ENCODE results near the gene VILL.

DNA sequence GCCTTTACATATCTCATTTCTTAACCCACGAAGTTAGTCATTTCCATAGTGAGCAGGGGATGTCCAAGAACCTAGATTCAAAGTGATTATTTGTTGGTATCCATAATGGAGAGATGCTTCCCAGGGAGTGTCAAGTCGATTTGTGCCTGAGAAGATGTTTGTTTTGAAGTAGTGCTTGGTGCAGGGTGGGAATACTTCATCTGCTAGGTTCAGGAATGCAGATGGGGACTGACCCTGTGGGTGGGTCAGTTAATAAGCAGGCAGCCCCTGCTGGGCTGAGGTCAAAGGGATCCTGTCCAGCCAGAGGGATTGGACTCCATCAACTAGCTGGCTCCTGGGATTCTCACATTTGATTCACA, 44.1 kb upstream of the VILL start:
- TF ChIP-seq, protein P1, sequence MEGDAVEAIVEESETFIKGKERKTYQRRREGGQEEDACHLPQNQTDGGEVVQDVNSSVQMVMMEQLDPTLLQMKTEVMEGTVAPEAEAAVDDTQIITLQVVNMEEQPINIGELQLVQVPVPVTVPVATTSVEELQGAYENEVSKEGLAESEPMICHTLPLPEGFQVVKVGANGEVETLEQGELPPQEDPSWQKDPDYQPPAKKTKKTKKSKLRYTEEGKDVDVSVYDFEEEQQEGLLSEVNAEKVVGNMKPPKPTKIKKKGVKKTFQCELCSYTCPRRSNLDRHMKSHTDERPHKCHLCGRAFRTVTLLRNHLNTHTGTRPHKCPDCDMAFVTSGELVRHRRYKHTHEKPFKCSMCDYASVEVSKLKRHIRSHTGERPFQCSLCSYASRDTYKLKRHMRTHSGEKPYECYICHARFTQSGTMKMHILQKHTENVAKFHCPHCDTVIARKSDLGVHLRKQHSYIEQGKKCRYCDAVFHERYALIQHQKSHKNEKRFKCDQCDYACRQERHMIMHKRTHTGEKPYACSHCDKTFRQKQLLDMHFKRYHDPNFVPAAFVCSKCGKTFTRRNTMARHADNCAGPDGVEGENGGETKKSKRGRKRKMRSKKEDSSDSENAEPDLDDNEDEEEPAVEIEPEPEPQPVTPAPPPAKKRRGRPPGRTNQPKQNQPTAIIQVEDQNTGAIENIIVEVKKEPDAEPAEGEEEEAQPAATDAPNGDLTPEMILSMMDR (conservative IDR thresholded peaks at IDR 0.05; ENCODE audit: low read length): no peak
- no peak for TF ChIP-seq EZH2phosphoT487 (IDR thresholded peaks at IDR 0.05; ENCODE audit: borderline replicate concordance, low read depth, low read length)

Data from OCI-LY7 (cell line).